Measurements from ENCODE around the gene PIP5KL1.
"Not testable (repeated sequence)": the region's sequence is repeated elsewhere in the genome, so short reads cannot be mapped to it uniquely, and the experiment has no call there.

Gene PIP5KL1

GRCh38 chr9:127887792-127888191, 42.8 kb downstream of the PIP5KL1 start:
- FAIRE-seq: no peak

GRCh38 chr9:127886401-127886972, 44.1 kb downstream of the PIP5KL1 start:
- no peak for FAIRE-seq

- no peak for FAIRE-seq
These were observed 44.9 kb downstream of the PIP5KL1 start for GRCh38 chr9:127885508-127886281.

GRCh38 chr9:127884976-127885490, 45.5 kb downstream of the PIP5KL1 start:
- no peak for FAIRE-seq

- FAIRE-seq: no peak
These were observed 46.1 kb downstream of the PIP5KL1 start for GRCh38 chr9:127884427-127884911.

GRCh38 chr9:127883959-127884358, 46.6 kb downstream of the PIP5KL1 start:
- no peak for FAIRE-seq

- not testable (repeated sequence) for FAIRE-seq
These were observed 48.9 kb downstream of the PIP5KL1 start for GRCh38 chr9:127881715-127882114.

- FAIRE-seq: no peak
These were observed 50.4 kb downstream of the PIP5KL1 start for GRCh38 chr9:127880143-127880542.

GRCh38 chr9:127878652-127879390, 51.8 kb downstream of the PIP5KL1 start:
- FAIRE-seq: no peak

- FAIRE-seq: no peak
These were observed 52.5 kb downstream of the PIP5KL1 start for GRCh38 chr9:127878001-127878651.

GRCh38 chr9:127877566-127877998, 53.0 kb downstream of the PIP5KL1 start, which contains the start of gene AK1:
TSS of gene AK1 (minus strand) at chr9:127877675. CDS start at chr9:127874617, 3,058 bp downstream.
- no peak for FAIRE-seq

GRCh38 chr9:127876764-127877562, 53.6 kb downstream of the PIP5KL1 start:
- FAIRE-seq: no peak

GRCh38 chr9:127876026-127876763, 54.4 kb downstream of the PIP5KL1 start:
- FAIRE-seq: no peak

- no peak for FAIRE-seq
These were observed 55.1 kb downstream of the PIP5KL1 start for GRCh38 chr9:127875306-127875966.

- FAIRE-seq: no peak
These were observed 56.0 kb downstream of the PIP5KL1 start for GRCh38 chr9:127874301-127875221.

GRCh38 chr9:127873886-127874285, 56.7 kb downstream of the PIP5KL1 start:
- FAIRE-seq: no peak

- FAIRE-seq: no peak
These were observed 57.3 kb downstream of the PIP5KL1 start for GRCh38 chr9:127873223-127873691.

- FAIRE-seq: no peak
These were observed 58.0 kb downstream of the PIP5KL1 start for GRCh38 chr9:127872369-127873222.

Data from colon (tissue), 2 donors.